Kidney (tissue), 14 donors: ENCODE data around the gene PTPRM. TPM values are rescaled to one million over a fixed set of nuclear protein-coding genes. Genes with fewer than 3 reads are reported as not detected.

Experiments used
- DNase-seq, 5 donors: peaks; one replicate each; pipeline ENCODE4 v3.0.0-alpha.2; 2013 to 2020
- FAIRE-seq: peaks from 2 replicates; lab custom pipeline; 2012; peaks lifted over from hg19 to GRCh38; lab: Jason Lieb, UNC
- H3K27ac ChIP-seq, 2 donors: one replicate each; pipeline ENCODE4 v1.7.0; 2013; ENCODE audit warnings: low read depth in 2 of 2, low read length in 2 of 2, inconsistent platforms in 1 of 2
- H3K27me3 ChIP-seq: one replicate; pipeline ENCODE4 v1.7.1; 2013; ENCODE audit warnings: low read length, inconsistent platforms; ENCODE audit not compliant: control insufficient read depth, insufficient read depth
- H3K36me3 ChIP-seq, 3 donors: one replicate each; pipeline versions ENCODE4 v1.7.0 to v1.7.1; 2013; ENCODE audit warnings: low read length in 3 of 3, control low read depth in 1 of 3, inconsistent platforms in 1 of 3; ENCODE audit not compliant: insufficient read depth in 3 of 3, control insufficient read depth in 2 of 3
- H3K4me1 ChIP-seq, 3 donors: one replicate each; pipeline versions ENCODE4 v1.7.0 to v1.7.1; 2013; ENCODE audit warnings: low read length in 3 of 3, inconsistent platforms in 1 of 3, low read depth in 1 of 3; ENCODE audit not compliant: control insufficient read depth in 2 of 3, insufficient read depth in 2 of 3
- H3K4me3 ChIP-seq, 3 donors: one replicate each; pipeline versions ENCODE4 v1.7.0 to v1.8.1; 2013; ENCODE audit warnings: low read length in 3 of 3, control low read depth in 1 of 3, inconsistent platforms in 1 of 3
- H3K9ac ChIP-seq, 3 donors: one replicate each; pipeline versions ENCODE4 v1.7.0 to v1.7.1; 2013; ENCODE audit warnings: low read length in 3 of 3, control low read depth in 1 of 3, inconsistent platforms in 1 of 3
- H3K9me3 ChIP-seq, 3 donors: one replicate each; pipeline versions ENCODE4 v1.7.0 to v1.7.1; 2013; ENCODE audit warnings: low read length in 3 of 3, control low read depth in 1 of 3, inconsistent platforms in 1 of 3; ENCODE audit not compliant: control insufficient read depth in 2 of 3, insufficient read depth in 1 of 3
- intact Hi-C: fragments of 100-400 bp; cut with DNase I; formaldehyde crosslinking; loops from one replicate; pipeline ENCODE4 v1.11.1; 2022
- polyA plus RNA-seq: library from polyadenylated mRNA; stranded (reverse); fragments of 350-450 nt; fragmentation: Illumina TruSeq; extraction: RNeasy Lipid Tissue Mini Kit (QIAGEN cat#74804); gene quantifications from one replicate; pipeline ENCODE4 v1.2.3, GENCODE V29; 2014; ENCODE audit warnings: low read depth, low replicate concordance; ENCODE audit not compliant: insufficient read depth
- total RNA-seq: library from RNA; stranded (reverse); fragmentation: NEBNext Ultra II Directional; extraction: Animal tissue kit (Norgen Biotek cat#: 25700); gene quantifications from one replicate; pipeline ENCODE4 v1.2.1, GENCODE V29; 2021
- TF ChIP-seq, protein P1 (sequence below): IDR thresholded peaks from 3 replicates; pipeline ENCODE4 v1.5.1; 2012; ENCODE audit warnings: mild to moderate bottlenecking, moderate library complexity, borderline replicate concordance; ENCODE audit not compliant: insufficient read depth; ENCODE audit errors: extremely low read depth
- donor health status: control.
- donor health status: control.
- donor health status: control.
- donor health status: control.
- donor health status: control.
- donor health status: DM: yes; HTN: yes; CAD: no.
- donor health status: Normal renal cell carcinoma (clear cell type).

Gene PTPRM
- total and polyA plus RNA-seq, 2 donors from 2014 or later: 52.4 to 98.9 TPM

DNA sequence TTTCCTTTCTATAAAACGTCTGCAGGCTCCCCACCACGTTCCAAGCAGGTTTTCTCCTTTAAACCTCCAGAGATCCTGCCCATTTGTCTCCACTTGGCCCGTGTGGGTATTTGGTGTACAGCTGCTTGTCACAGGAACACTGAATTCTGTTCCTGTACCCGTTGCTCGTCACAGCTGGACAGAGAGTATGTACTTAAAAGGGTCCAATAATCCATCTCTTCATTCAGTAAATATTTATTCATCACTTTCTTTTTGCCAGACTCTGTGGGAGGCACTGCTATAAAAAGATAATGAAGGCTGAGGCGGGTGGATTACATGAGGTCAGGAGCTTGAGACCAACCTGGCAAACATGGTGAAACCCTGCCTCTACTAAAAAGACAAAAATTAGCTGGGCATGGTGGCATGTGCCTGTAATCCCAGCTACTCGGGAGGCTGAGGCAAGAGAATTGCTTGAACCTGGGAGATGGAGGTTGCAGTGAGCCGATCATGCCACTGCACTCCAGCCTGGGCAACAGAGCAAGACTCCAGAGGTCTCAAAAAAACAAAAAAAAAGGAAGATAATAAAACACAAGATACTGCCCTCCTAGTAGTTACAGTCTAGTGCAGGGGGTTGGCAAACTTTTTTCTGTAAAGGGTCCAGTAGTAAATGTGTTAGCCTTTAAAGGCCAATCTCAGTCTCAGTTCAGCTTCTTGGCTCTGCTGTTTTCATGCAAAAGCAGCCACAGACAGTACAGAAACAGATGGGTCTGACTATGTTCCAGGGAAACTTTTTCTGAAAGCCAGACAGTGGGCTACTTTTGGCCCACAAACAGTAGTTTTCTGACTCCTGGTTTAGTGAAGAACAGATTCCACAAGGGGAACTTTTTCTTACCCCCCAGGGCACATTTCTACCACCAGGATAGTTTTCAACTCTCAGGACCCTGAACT, 732.2 kb downstream of the PTPRM start:
- no peak overlapping the region for H3K4me3 ChIP-seq
- DNase-seq (no peak), FAIRE-seq (no peak)
- TF ChIP-seq, protein P1, sequence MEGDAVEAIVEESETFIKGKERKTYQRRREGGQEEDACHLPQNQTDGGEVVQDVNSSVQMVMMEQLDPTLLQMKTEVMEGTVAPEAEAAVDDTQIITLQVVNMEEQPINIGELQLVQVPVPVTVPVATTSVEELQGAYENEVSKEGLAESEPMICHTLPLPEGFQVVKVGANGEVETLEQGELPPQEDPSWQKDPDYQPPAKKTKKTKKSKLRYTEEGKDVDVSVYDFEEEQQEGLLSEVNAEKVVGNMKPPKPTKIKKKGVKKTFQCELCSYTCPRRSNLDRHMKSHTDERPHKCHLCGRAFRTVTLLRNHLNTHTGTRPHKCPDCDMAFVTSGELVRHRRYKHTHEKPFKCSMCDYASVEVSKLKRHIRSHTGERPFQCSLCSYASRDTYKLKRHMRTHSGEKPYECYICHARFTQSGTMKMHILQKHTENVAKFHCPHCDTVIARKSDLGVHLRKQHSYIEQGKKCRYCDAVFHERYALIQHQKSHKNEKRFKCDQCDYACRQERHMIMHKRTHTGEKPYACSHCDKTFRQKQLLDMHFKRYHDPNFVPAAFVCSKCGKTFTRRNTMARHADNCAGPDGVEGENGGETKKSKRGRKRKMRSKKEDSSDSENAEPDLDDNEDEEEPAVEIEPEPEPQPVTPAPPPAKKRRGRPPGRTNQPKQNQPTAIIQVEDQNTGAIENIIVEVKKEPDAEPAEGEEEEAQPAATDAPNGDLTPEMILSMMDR: no peak
- no peaks in the 10 kb centered on the region for H3K27me3 ChIP-seq
- peaks cover 0 to 3% (median 0%) of the 10 kb centered on the region in 3 donors for H3K4me1 ChIP-seq
- intact Hi-C loops: no loop called here
- H3K27ac ChIP-seq: no peak overlapping the region
- peaks cover 4 to 14% (median 6%) of the 10 kb centered on the region in 3 donors for H3K36me3 ChIP-seq
- no peak overlapping the region for H3K9ac ChIP-seq
- H3K9me3 ChIP-seq: no peaks in the 10 kb centered on the region

DNA sequence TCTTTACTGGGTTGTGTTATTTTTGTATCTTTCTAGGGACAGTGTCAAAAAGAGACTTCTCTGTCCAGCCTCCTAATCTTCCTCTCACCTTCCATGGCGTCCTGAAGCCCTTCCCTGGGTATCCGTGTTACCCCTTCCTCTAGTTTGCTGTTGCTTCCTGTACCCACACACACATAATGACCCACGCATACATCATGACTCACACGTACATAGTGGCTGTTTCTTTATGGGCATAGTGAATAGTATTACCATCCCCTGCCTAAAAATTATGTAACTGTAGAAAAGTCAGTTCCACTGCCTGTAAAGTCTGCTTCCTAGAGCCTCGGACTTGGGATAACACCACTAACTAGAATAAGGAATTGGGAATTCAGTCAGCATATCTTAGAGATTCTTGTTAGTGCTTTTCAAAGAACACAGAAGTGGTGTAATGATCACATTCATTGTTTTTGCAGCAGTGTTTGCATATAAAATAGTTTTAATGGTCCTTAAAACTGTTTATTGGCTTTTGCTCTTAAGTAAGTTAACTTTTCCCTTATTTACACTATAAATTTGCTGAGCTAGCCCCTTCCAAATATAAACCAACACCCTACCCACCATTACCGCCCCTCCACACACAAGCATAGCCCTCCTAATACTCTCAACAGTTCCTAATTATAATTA, 733.8 kb downstream of the PTPRM start:
- TF ChIP-seq, protein P1: no peak
- Histone ChIP-seq H3K27ac (no peak overlapping the region), H3K36me3 (peaks cover 4 to 14% (median 6%) of the 10 kb centered on the region in 3 donors), H3K27me3 (no peaks in the 10 kb centered on the region), H3K4me1 (peaks cover 0 to 3% (median 0%) of the 10 kb centered on the region in 3 donors), H3K9ac (no peak overlapping the region), H3K4me3 (no peak overlapping the region), H3K9me3 (no peaks in the 10 kb centered on the region)
- no peak for DNase-seq
- no peak for FAIRE-seq
- intact Hi-C loops: no loop called here

DNA sequence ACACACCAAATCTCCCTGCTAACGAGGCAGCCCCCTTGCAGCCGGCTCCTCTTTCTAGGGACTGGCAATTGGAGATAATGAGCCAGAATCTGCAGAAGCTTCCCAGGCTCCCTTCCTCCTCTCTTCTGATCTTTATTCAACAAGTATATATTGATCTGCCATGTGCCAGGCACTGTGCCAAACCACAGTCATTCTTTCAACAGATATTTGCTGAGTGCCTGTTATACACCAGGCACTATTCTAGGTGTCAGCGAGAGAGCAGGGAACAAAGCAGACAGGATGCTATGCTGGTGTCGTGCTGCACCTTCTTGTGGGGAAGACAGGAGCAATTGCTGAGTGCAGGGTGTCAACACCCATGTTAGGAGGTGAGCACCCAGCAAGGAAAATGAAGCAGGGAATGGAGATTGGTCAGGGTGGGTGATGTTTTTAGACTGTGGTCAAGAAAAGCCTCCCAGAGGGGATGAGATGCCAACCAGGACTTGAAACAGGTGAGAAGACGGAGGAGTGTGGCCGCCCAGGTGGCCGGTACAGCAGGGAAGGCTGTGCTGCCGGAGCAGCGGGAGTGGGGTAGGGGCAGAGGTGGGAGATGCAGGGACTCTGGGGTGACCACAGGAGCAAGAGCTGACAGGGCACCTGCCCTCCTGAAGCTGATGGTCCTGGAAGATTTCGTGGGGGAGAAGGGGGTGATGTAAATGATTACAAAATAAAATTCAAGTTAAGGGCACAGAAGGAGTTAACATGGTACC, 734.5 kb downstream of the PTPRM start:
- TF ChIP-seq, protein P1: no peak
- Histone ChIP-seq H3K4me3 (no peak overlapping the region), H3K36me3 (peaks cover 4 to 11% (median 6%) of the 10 kb centered on the region in 3 donors), H3K4me1 (peaks cover 0 to 2% (median 0%) of the 10 kb centered on the region in 3 donors), H3K9ac (no peak overlapping the region), H3K27ac (no peak overlapping the region), H3K27me3 (no peaks in the 10 kb centered on the region), H3K9me3 (no peaks in the 10 kb centered on the region)
- DNase-seq (no peak), FAIRE-seq (no peak)
- intact Hi-C loops: no loop called here
